Fibroblast of villous mesenchyme (primary cell): ENCODE measurements around the gene PSME1. TPM values are rescaled to one million over a fixed set of nuclear protein-coding genes. Genes with fewer than 3 reads are reported as not detected.
A peak's percentile ranks its signal among the peaks of the same experiment; 100 is the strongest.

ENCODE experiments used
- DNase-seq: peaks from one replicate; pipeline ENCODE4 v3.0.0-alpha.2; 2010; ENCODE audit warnings: low read depth
- H3K4me3 ChIP-seq: 2 replicates; pipeline ENCODE4 v1.5.1; 2011; ENCODE audit warnings: low read depth, mild to moderate bottlenecking, low read length
- CTCF ChIP-seq: IDR thresholded peaks from 2 replicates; pipeline ENCODE4 v1.5.1; 2012; ENCODE audit warnings: low read depth, mild to moderate bottlenecking, low read length; ENCODE audit not compliant: insufficient read depth
- total RNA-seq: library from RNA; depleted of rRNA; stranded (reverse); fragments of >200 nt; gene quantifications from 2 replicates; pipeline ENCODE4 v1.2.3, GENCODE V29; 2012

PSME1 gene
- total RNA-seq, 1 donor = 147 TPM

DNA sequence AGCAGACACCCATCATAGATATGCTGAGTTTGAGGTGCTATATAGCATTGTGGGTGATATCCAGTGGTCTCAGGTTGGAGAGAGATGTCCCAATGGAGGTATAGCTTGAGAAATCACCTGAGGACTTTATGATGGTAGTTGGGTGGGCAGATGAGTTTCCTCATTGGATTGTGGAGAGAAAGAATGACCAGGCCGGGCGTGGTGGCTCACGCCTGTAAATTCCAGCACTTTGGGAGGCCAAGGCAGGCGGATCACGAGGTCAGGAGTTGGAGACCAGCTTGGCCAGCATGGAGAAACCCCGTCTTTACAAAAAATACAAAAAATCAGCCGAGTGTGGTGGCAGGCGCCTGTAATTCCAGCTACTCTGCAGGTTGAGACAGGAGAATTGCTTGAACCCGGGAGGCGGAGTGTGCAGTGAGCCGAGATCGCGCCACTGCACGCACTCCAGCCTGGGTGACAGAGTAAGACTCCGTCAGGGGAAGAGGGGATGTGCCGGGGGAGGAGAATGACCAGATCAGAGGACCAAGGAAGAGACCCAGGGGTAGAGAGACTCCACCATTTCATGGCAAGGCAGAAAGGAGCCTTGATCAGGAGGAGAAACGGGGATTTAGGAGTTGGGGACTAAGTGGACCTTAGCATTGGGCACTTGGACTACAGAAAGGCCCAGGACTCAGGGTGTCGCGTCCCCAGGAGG is 42.6 kb upstream of the PSME1 start:
- H3K4me3 ChIP-seq = peak overlapping the region; percentile 77
- TF ChIP-seq CTCF = no peak
- DNase-seq = no peak

- H3K4me3 ChIP-seq = peak within 1 kb of the TSS; percentile 77
- DNase-seq = peak; percentile 94
- TF ChIP-seq CTCF = no peak
Observed at GRCh38 chr14:24093901-24094840, 41.8 kb upstream of the PSME1 start, which contains the start of gene PCK2. Gene PCK2 (plus strand): TSS chr14:24094311. CDS start chr14:24094406, 95 bp downstream.

- no peak for TF ChIP-seq CTCF
- no peak for DNase-seq
- peak overlapping the region; percentile 77 for H3K4me3 ChIP-seq
Observed at GRCh38 chr14:24094841-24095270, 41.1 kb upstream of the PSME1 start.

- TF ChIP-seq CTCF = no peak
- DNase-seq = peak; percentile 41
- H3K4me3 ChIP-seq = peak overlapping the region; percentile 77
Observed at GRCh38 chr14:24095271-24096068, 40.5 kb upstream of the PSME1 start.

GRCh38 chr14:24096545-24097181 is 39.3 kb upstream of the PSME1 start:
- no peak overlapping the region for H3K4me3 ChIP-seq
- no peak for DNase-seq
- no peak for TF ChIP-seq CTCF
